ENCODE measurements around the gene RUBCNL.

DNA sequence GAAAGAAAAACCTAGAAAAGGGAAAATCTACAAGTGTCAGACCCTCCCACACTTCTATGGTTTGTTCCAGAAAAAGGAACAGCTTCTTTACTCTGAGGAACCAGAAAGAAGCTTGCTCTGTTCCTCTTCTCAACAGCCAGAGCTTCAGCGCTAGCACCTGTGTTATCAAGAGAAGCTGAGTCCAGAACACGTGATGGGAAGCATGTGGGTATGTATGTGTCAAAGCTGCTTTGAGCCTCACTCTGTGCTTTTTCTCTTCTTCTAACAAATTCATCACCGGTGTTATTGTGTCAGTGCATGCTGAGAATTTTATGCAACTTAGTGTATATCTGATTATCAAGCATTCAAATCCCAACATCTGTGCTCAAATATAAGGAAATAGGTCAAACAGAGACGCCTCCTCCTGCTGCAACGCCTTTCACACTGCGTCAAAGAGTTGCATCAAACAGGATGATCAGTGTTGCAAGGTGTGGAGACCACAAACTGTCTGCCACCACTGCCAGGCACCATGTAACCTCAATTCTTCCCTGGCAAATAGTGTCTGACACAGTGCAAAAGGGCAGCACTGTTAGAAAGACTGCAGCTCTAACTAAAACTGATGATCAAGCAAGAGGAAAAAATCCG lies 91.4 kb downstream of the RUBCNL start:
- TF ChIP-seq KDM1A (IDR thresholded peaks at IDR 0.05; ENCODE audit: low read depth) (no peak), JUN (IDR thresholded peaks at IDR 0.05) (no peak), CBX2 (IDR thresholded peaks at IDR 0.05; ENCODE audit: borderline replicate concordance, low read depth) (no peak), JUNB (IDR thresholded peaks at IDR 0.05) (no peak), REST (IDR thresholded peaks at IDR 0.05) (no peak), CEBPB (IDR thresholded peaks at IDR 0.05) (peak in 1 of 2 experiments; percentile 5; a peak in 1 of 4 replicates), POLR2A (IDR thresholded peaks at IDR 0.05; ENCODE audit: low read length) (no peak), ESRRA (IDR thresholded peaks at IDR 0.05; ENCODE audit: borderline replicate concordance, low read length) (no peak), USF2 (IDR thresholded peaks at IDR 0.05) (no peak), MAZ (IDR thresholded peaks at IDR 0.05; ENCODE audit: borderline replicate concordance, low read depth, low read length) (no peak)
- TF ChIP-seq, protein P1, sequence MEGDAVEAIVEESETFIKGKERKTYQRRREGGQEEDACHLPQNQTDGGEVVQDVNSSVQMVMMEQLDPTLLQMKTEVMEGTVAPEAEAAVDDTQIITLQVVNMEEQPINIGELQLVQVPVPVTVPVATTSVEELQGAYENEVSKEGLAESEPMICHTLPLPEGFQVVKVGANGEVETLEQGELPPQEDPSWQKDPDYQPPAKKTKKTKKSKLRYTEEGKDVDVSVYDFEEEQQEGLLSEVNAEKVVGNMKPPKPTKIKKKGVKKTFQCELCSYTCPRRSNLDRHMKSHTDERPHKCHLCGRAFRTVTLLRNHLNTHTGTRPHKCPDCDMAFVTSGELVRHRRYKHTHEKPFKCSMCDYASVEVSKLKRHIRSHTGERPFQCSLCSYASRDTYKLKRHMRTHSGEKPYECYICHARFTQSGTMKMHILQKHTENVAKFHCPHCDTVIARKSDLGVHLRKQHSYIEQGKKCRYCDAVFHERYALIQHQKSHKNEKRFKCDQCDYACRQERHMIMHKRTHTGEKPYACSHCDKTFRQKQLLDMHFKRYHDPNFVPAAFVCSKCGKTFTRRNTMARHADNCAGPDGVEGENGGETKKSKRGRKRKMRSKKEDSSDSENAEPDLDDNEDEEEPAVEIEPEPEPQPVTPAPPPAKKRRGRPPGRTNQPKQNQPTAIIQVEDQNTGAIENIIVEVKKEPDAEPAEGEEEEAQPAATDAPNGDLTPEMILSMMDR (IDR thresholded peaks at IDR 0.05), result no peak
